HCT116 (cell line): ENCODE data around the gene KIAA1549. TPM values are rescaled to one million over a fixed set of nuclear protein-coding genes. Genes with fewer than 3 reads are reported as not detected.

Experiments
- ATAC-seq: fragments of 200-7000 bp; cut with Tn5 transposase; 2 replicates; pipeline ENCODE4 v1.9.1; 2020; ENCODE audit warnings: mild to moderate bottlenecking, moderate library complexity
- BruUV-seq: library from RNA; stranded (reverse); fragments of 400-500 nt; replicated peaks from 2 replicates; lab custom pipeline; 2021; lab: Mats Ljungman, UMichigan
- CTCF ChIA-PET: fragments of 300-600 bp; sonication (Branson Sonifier 250); formaldehyde crosslinking; loops from one replicate; lab custom pipeline; 2021; ENCODE audit warnings: antibody characterized with exemption; lab: Charles Lee
- POLR2A ChIA-PET: fragments of 300-600, 350-600 bp; sonication (Branson Sonifier 250); formaldehyde crosslinking; loops from one replicate; lab custom pipeline; 2021; ENCODE audit warnings: antibody characterized with exemption; lab: Charles Lee
- RAD21 ChIA-PET, 2 experiments: fragments of 300-600 bp; sonication (Branson Sonifier 250); formaldehyde crosslinking; loops; one replicate each; lab custom pipeline; 2023; ENCODE audit warnings: low total read pairs in 2 of 2; ENCODE audit not compliant: uncharacterized antibody in 2 of 2, unreplicated experiment in 2 of 2, low non-redundant PET in 1 of 2; lab: Charles Lee
- DNase-seq: peaks from one replicate; pipeline ENCODE4 v3.0.0-alpha.2; 2010; ENCODE audit warnings: low read depth, low spot score
- H2AFZ ChIP-seq: fragments of 200-600 bp; shearing (Covaris generic), sonication (generic); 2 replicates; pipeline ENCODE4 v1.6.1; 2017; ENCODE audit warnings: low read depth, mixed run types, mixed read lengths, antibody characterized with exemption, low read length; ENCODE audit not compliant: poor library complexity, severe bottlenecking
- H3K27ac ChIP-seq: 2 replicates; pipeline ENCODE4 v1.5.1; 2012; ENCODE audit warnings: low read depth, low read length
- H3K27me3 ChIP-seq: fragments of 200-600 bp; sonication (generic); 2 replicates; pipeline ENCODE4 v1.6.1; 2016; ENCODE audit warnings: mixed run types, low read length, mixed read lengths; ENCODE audit not compliant: insufficient read depth
- H3K36me3 ChIP-seq, 2 experiments: fragments of 200-500 bp in 1 of 2; fragments of 200-600 bp in 1 of 2; sonication (Bioruptor generic) in 1 of 2; sonication (generic) in 1 of 2; 2 replicates each; pipeline versions ENCODE4 v1.5.1 to v1.6.1; 2014 to 2016; ENCODE audit warnings: low read length in 2 of 2, inconsistent platforms in 1 of 2, mixed read lengths in 1 of 2, mixed run types in 1 of 2; ENCODE audit not compliant: insufficient read depth in 2 of 2, control insufficient read depth in 1 of 2
- H3K4me1 ChIP-seq, 2 experiments: fragments of 200-600 bp in 1 of 2; sonication (generic) in 1 of 2; 2 replicates each; pipeline versions ENCODE4 v1.5.1 to v1.6.1; 2012 to 2017; ENCODE audit warnings: low read length in 2 of 2, inconsistent platforms in 1 of 2, mild to moderate bottlenecking in 1 of 2, mixed read lengths in 1 of 2, mixed run types in 1 of 2, moderate library complexity in 1 of 2; ENCODE audit not compliant: insufficient read depth in 2 of 2, control insufficient read depth in 1 of 2
- H3K4me2 ChIP-seq: fragments of 200-600 bp; sonication (generic); 2 replicates; pipeline ENCODE4 v1.6.1; 2017; ENCODE audit warnings: mixed run types, low read length, mixed read lengths
- H3K4me3 ChIP-seq, 2 experiments: fragments of 200-600 bp in 1 of 2; sonication (generic) in 1 of 2; replicated peaks in 1 of 2; 2 replicates each; pipeline ENCODE4 v1.5.1; 2011 to 2016; ENCODE audit warnings: low read length in 2 of 2, control low read depth in 1 of 2, low read depth in 1 of 2, mild to moderate bottlenecking in 1 of 2, mixed read lengths in 1 of 2, mixed run types in 1 of 2
- H3K79me2 ChIP-seq: fragments of 200-600 bp; sonication (generic); 2 replicates; pipeline ENCODE4 v1.6.1; 2017; ENCODE audit warnings: mild to moderate bottlenecking, mixed run types, low read length, moderate library complexity, mixed read lengths; ENCODE audit not compliant: insufficient read depth
- H3K9ac ChIP-seq: fragments of 200-600 bp; sonication (generic); 2 replicates; pipeline ENCODE4 v1.6.1; 2016; ENCODE audit warnings: low read length, mixed read lengths
- H3K9me2 ChIP-seq: fragments of 200-600 bp; sonication (generic), shearing (Covaris generic); 2 replicates; pipeline ENCODE4 v1.6.1; 2017; ENCODE audit warnings: mixed run types, mild to moderate bottlenecking, moderate library complexity; ENCODE audit not compliant: insufficient read depth
- H3K9me3 ChIP-seq, 2 experiments: fragments of 200-500 bp in 1 of 2; fragments of 200-600 bp in 1 of 2; sonication (Bioruptor generic) in 1 of 2; sonication (generic) in 1 of 2; 2 replicates each; pipeline ENCODE4 v1.6.1; 2014 to 2017; ENCODE audit warnings: low read length in 2 of 2, mixed read lengths in 2 of 2, inconsistent platforms in 1 of 2, low read depth in 1 of 2, mild to moderate bottlenecking in 1 of 2, mixed run types in 1 of 2, moderate library complexity in 1 of 2; ENCODE audit not compliant: control insufficient read depth in 1 of 2, insufficient read depth in 1 of 2
- H4K20me1 ChIP-seq: fragments of 200-600 bp; sonication (generic), shearing (Covaris generic); 2 replicates; pipeline ENCODE4 v1.6.1; 2017; ENCODE audit warnings: mixed run types, mild to moderate bottlenecking, moderate library complexity; ENCODE audit not compliant: insufficient read depth
- CBX3 ChIP-seq: IDR thresholded peaks from 2 replicates; pipeline ENCODE4 v1.6.1; 2012; ENCODE audit warnings: low read depth
- CEBPB ChIP-seq: IDR thresholded peaks from 2 replicates; pipeline ENCODE4 v1.6.1; 2012; ENCODE audit warnings: low read depth
- EGR1 ChIP-seq: IDR thresholded peaks from 2 replicates; pipeline ENCODE4 v1.6.1; 2012; ENCODE audit warnings: low read depth
- ELF1 ChIP-seq: IDR thresholded peaks from 2 replicates; pipeline ENCODE4 v1.6.1; 2012; ENCODE audit warnings: low read depth, borderline replicate concordance
- EZH2 ChIP-seq: fragments of 200-600 bp; sonication (generic); IDR thresholded peaks from 2 replicates; pipeline ENCODE4 v1.6.1; 2017; ENCODE audit warnings: antibody characterized with exemption, mixed run types
- EZH2phosphoT487 ChIP-seq: fragments of 200-600 bp; IDR thresholded peaks from 2 replicates; pipeline ENCODE4 v1.6.1; 2018; ENCODE audit warnings: antibody characterized with exemption, borderline replicate concordance
- JUND ChIP-seq: IDR thresholded peaks from 2 replicates; pipeline ENCODE4 v1.6.1; 2012
- MAX ChIP-seq: IDR thresholded peaks from 2 replicates; pipeline ENCODE4 v1.6.1; 2012
- RAD21 ChIP-seq: IDR thresholded peaks from 2 replicates; pipeline ENCODE4 v1.6.1; 2012; ENCODE audit warnings: low read depth, mild to moderate bottlenecking
- SIN3A ChIP-seq: IDR thresholded peaks from 2 replicates; pipeline ENCODE4 v1.6.1; 2012; ENCODE audit warnings: low read depth
- SP1 ChIP-seq: IDR thresholded peaks from 2 replicates; pipeline ENCODE4 v1.6.1; 2012; ENCODE audit warnings: low read depth
- SRF ChIP-seq: IDR thresholded peaks from 2 replicates; pipeline ENCODE4 v1.6.1; 2012; ENCODE audit warnings: low read depth
- TCF7L2 ChIP-seq: IDR thresholded peaks from 2 replicates; pipeline ENCODE4 v1.7.0; 2011; ENCODE audit warnings: borderline replicate concordance, inconsistent platforms; ENCODE audit not compliant: insufficient read depth, insufficient read length; ENCODE audit errors: extremely low read depth
- ZBTB33 ChIP-seq: IDR thresholded peaks from 2 replicates; pipeline ENCODE4 v1.6.1; 2011; ENCODE audit warnings: mild to moderate bottlenecking, low read length, moderate library complexity; ENCODE audit not compliant: insufficient replicate concordance; ENCODE audit errors: extremely low read depth
- ZNF274 ChIP-seq: fragments of 200-500 bp; sonication (Bioruptor generic); IDR thresholded peaks from 2 replicates; pipeline ENCODE4 v1.6.1; 2014; ENCODE audit warnings: mild to moderate bottlenecking, low read depth, low read length, inconsistent platforms
- intact Hi-C: fragments of 100-400 bp; cut with micrococcal nuclease; formaldehyde crosslinking; loops from 2 replicates; pipeline ENCODE4 v1.10.0; 2022
- total RNA-seq: library from RNA; stranded (reverse); gene quantifications from one replicate; pipeline ENCODE4 v1.2.1, GENCODE V29; 2021; ENCODE audit not compliant: unreplicated experiment

The KIAA1549 gene
- total RNA-seq, 1 experiment from 2014 or later: 3.9 TPM

GRCh38 chr7:138903186-138903820, 77.9 kb downstream of the KIAA1549 start:
- peaks cover 0 to 6% of the 10 kb centered on the region in 2 experiments; a peak in 1 of 4 replicates for H3K4me1 ChIP-seq
- no TSS peak for BruUV-seq
- CTCF ChIA-PET: no interaction called here
- H3K27me3 ChIP-seq: no peaks in the 10 kb centered on the region
- no peaks in the 10 kb centered on the region for H3K79me2 ChIP-seq
- H3K9me3 ChIP-seq: no peaks in the 10 kb centered on the region
- TF ChIP-seq SIN3A (no peak), EGR1 (no peak), MAX (no peak), ZBTB33 (no peak), ZNF274 (no peak), TCF7L2 (no peak), SP1 (no peak), RAD21 (no peak), SRF (no peak), EZH2 (no peak), CEBPB (no peak), EZH2phosphoT487 (no peak), ELF1 (no peak), JUND (no peak), CBX3 (no peak)
- H3K4me3 ChIP-seq: no peak overlapping the region
- POLR2A ChIA-PET: no interaction called here
- H3K36me3 ChIP-seq: peaks cover 0 to 3% of the 10 kb centered on the region in 2 experiments; a peak in 1 of 4 replicates
- H3K4me2 ChIP-seq: no peak overlapping the region
- no peak overlapping the region for H3K27ac ChIP-seq
- no peaks in the 10 kb centered on the region for H3K9me2 ChIP-seq
- H3K9ac ChIP-seq: no peak overlapping the region
- no peaks in the 10 kb centered on the region for H4K20me1 ChIP-seq
- H2AFZ ChIP-seq: no peak overlapping the region
- intact Hi-C loops: no loop called here
- no peak for DNase-seq
- no peak for ATAC-seq
- RAD21 ChIA-PET: no interaction called here
